GM19035 (cell line): ENCODE data around the gene DEFB128.

Experiments
- ATAC-seq: cut with Tn5 transposase; IDR thresholded peaks from one replicate; pipeline ENCODE4 v1.9.1; 2021; ENCODE audit not compliant: unreplicated experiment

DEFB128 gene

DNA sequence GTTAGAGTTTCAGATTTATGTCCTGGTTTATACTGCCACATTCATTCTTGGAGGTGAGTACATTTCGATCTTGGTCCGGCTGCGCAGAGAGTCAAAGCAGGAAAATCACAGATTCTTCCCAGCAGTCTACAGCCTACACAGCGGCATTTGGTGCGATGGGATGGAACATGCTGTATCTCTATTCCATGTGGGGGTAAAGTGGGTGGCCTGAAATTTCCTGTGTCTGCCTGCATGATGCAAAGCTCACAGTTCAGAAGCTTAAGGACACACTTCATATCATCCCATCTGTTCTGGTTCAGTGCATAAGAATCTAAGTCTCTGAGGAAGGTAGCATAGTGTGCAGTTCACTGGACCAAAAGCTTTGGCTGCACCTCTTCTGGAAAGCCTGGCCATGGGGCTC lies 32.4 kb downstream of the DEFB128 start, which contains the start of gene DEFB127:
TSS of gene DEFB127 (plus strand) at position 301 of the 400 bp plus-strand sequence. CDS start at position 392, 91 bp downstream.
- ATAC-seq, result no peak

DNA sequence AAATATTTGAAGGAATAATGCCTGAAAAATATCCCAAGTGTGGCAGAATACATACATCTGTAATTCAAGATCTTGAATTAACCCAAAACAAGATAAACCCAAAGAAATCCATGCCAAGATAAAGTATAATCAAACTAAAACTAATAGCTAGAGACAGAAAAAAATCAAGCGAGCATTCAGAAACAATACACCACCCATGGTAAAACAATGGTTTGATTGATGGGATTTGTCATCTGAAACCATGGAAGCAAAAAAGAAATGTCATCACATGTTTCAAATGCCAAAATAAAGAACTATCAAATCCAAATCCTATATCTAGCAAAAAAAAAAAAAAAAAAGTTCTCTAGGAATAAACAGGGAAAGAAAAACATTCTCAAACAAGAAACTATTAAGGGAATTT lies 37.4 kb downstream of the DEFB128 start:
- no peak for ATAC-seq

DNA sequence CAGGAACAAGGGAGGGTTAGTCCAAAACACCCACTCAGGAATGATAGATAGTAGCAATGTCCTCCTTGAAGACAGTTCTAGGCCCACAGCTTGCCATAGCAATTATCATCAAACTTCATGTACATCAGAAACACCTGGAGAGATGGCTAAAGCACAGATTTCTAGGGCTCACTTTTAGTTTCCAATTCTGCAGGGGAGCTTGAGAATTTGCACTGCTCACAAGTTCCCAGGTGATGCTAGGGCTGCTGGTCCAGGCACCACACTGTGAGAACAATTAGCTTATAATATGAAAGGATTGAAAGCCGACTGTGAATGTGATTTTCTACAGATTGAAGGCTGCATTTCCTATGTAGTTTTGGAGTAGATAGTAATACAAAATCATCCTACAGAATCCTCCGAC lies 43.6 kb downstream of the DEFB128 start:
- no peak for ATAC-seq

DNA sequence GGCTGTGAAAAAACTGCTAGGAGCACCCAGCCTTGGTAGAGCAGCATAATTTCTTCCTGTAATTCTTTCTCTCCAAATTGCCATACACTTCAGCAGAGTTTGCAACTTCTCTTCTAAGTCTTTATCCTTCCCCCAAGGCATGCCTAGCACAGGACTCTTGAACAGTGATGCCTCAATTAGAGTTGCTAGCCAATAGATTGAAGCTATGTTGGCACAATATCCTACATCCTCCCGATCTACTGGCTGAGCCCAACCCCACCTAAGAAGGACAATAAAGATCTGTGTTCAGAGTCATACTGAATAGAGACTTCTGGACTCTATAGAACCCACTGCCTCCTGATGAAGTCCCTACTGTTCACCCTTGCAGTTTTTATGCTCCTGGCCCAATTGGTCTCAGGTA lies 47.2 kb downstream of the DEFB128 start, which contains the start of gene DEFB126:
TSS of gene DEFB126 (plus strand) at position 301 of the 400 bp plus-strand sequence. CDS start at position 340, 39 bp downstream.
- ATAC-seq, result no peak
